Measurements from ENCODE around the gene KIAA1217. TPM values are rescaled to one million over a fixed set of nuclear protein-coding genes. Genes with fewer than 3 reads are reported as not detected.

Gene KIAA1217
- total RNA-seq, 1 experiment from 2014 or later: 171 TPM

- no peak overlapping the region for H3K4me3 Mint-ChIP-seq (ENCODE audit: unreplicated experiment)
- ChIA-PET POLR2A (no interaction called here), CTCF (interaction anchor here (0.6 to 1.2 kb wide), 3 partner anchors 13 to 186 kb away, joined by 3 to 6 read pairs (median 3); no protein-coding TSS in a partner anchor)
- peaks cover 43% of the 10 kb centered on the region for H3K36me3 Mint-ChIP-seq (ENCODE audit: insufficient read depth, unreplicated experiment)
- no peaks in the 10 kb centered on the region for H3K27me3 Mint-ChIP-seq (ENCODE audit: insufficient read depth, unreplicated experiment)
- Histone ChIP-seq H3K4me3 (ENCODE audit: low read depth, low read length) (no peak overlapping the region), H3K9me3 (no peaks in the 10 kb centered on the region), H3K27me3 (replicated peaks; ENCODE audit: control insufficient read depth, insufficient read depth, low read length) (no peaks in the 10 kb centered on the region), H3K4me1 (peaks cover 25% of the 10 kb centered on the region), H3K36me3 (ENCODE audit: control insufficient read depth, insufficient read depth, low read length) (peaks cover 6% of the 10 kb centered on the region; the same call in 1 of the 2 replicates)
- peak in 1 of 2 experiments; percentile 43 for DNase-seq
- TF ChIP-seq CTCF (IDR thresholded peaks at IDR 0.05; ENCODE audit: insufficient read depth in 1 of 2, low read depth in 1 of 2, low read length in 1 of 2, severe bottlenecking in 1 of 2, unreplicated experiment in 1 of 2): no peak
- H3K9me3 Mint-ChIP-seq (ENCODE audit: unreplicated experiment): peaks cover 19% of the 10 kb centered on the region
- intact Hi-C loops (cut with micrococcal nuclease; ENCODE audit: unreplicated experiment): loop anchor here (1.0 kb wide), 1 partner anchor 132 kb away; no protein-coding TSS in a partner anchor
- no TSS peak for BruUV-seq (replicated peaks)
- peaks cover 27% of the 10 kb centered on the region for H3K4me1 Mint-ChIP-seq (ENCODE audit: low read depth, unreplicated experiment)
- no peak overlapping the region for H3K27ac Mint-ChIP-seq (ENCODE audit: unreplicated experiment)
Measured at GRCh38 chr10:24370877-24371276, 161.9 kb downstream of the KIAA1217 start.

- Mint-ChIP-seq H3K36me3 (ENCODE audit: insufficient read depth, unreplicated experiment) (peaks cover 44% of the 10 kb centered on the region), H3K4me1 (ENCODE audit: low read depth, unreplicated experiment) (peaks cover 27% of the 10 kb centered on the region), H3K9me3 (ENCODE audit: unreplicated experiment) (peaks cover 19% of the 10 kb centered on the region), H3K27me3 (ENCODE audit: insufficient read depth, unreplicated experiment) (no peaks in the 10 kb centered on the region), H3K27ac (ENCODE audit: unreplicated experiment) (no peak overlapping the region), H3K4me3 (ENCODE audit: unreplicated experiment) (no peak overlapping the region)
- Histone ChIP-seq H3K4me3 (ENCODE audit: low read depth, low read length) (no peak overlapping the region), H3K27me3 (replicated peaks; ENCODE audit: control insufficient read depth, insufficient read depth, low read length) (no peaks in the 10 kb centered on the region), H3K4me1 (peaks cover 25% of the 10 kb centered on the region), H3K9me3 (no peaks in the 10 kb centered on the region), H3K36me3 (ENCODE audit: control insufficient read depth, insufficient read depth, low read length) (peaks cover 6% of the 10 kb centered on the region; the same call in 1 of the 2 replicates)
- POLR2A ChIA-PET: no interaction called here
- no peak for DNase-seq
- no peak for TF ChIP-seq CTCF (IDR thresholded peaks at IDR 0.05; ENCODE audit: insufficient read depth in 1 of 2, low read depth in 1 of 2, low read length in 1 of 2, severe bottlenecking in 1 of 2, unreplicated experiment in 1 of 2)
- intact Hi-C loops (cut with micrococcal nuclease; ENCODE audit: unreplicated experiment): loop anchor here (1.0 kb wide), 1 partner anchor 132 kb away; no protein-coding TSS in a partner anchor
- CTCF ChIA-PET: interaction anchor here (1.2 kb wide), 2 partner anchors 12 to 89 kb away, joined by 3 to 6 read pairs; no protein-coding TSS in a partner anchor
- BruUV-seq (replicated peaks): no TSS peak
Measured at GRCh38 chr10:24371396-24371795, 162.5 kb downstream of the KIAA1217 start.

- TF ChIP-seq CTCF (IDR thresholded peaks at IDR 0.05; ENCODE audit: insufficient read depth in 1 of 2, low read depth in 1 of 2, low read length in 1 of 2, severe bottlenecking in 1 of 2, unreplicated experiment in 1 of 2): no peak
- Histone ChIP-seq H3K9me3 (no peaks in the 10 kb centered on the region), H3K4me3 (ENCODE audit: low read depth, low read length) (no peak overlapping the region), H3K4me1 (peaks cover 14% of the 10 kb centered on the region), H3K27me3 (replicated peaks; ENCODE audit: control insufficient read depth, insufficient read depth, low read length) (no peaks in the 10 kb centered on the region), H3K36me3 (ENCODE audit: control insufficient read depth, insufficient read depth, low read length) (peaks cover 4% of the 10 kb centered on the region; the same call in 1 of the 2 replicates)
- Mint-ChIP-seq H3K27me3 (ENCODE audit: insufficient read depth, unreplicated experiment) (no peaks in the 10 kb centered on the region), H3K4me3 (ENCODE audit: unreplicated experiment) (no peak overlapping the region), H3K9me3 (ENCODE audit: unreplicated experiment) (peaks cover 19% of the 10 kb centered on the region), H3K27ac (ENCODE audit: unreplicated experiment) (no peak overlapping the region), H3K36me3 (ENCODE audit: insufficient read depth, unreplicated experiment) (peaks cover 60% of the 10 kb centered on the region), H3K4me1 (ENCODE audit: low read depth, unreplicated experiment) (peaks cover 14% of the 10 kb centered on the region)
- POLR2A ChIA-PET: interaction anchor here (0.6 kb wide), 1 partner anchor 9 kb away, joined by 4 read pairs; no protein-coding TSS in a partner anchor
- intact Hi-C loops (cut with micrococcal nuclease; ENCODE audit: unreplicated experiment): no loop called here
- BruUV-seq (replicated peaks): no TSS peak
- CTCF ChIA-PET: interaction anchor here (1.0 kb wide), 1 partner anchor 366 kb away, joined by 3 read pairs; no protein-coding TSS in a partner anchor
- DNase-seq: no peak
Measured at GRCh38 chr10:24374134-24374915, 165.4 kb downstream of the KIAA1217 start.

Measured in Caco-2 (cell line).